NCI-H748 (cell line): Measurements from ENCODE around the gene KRTAP5-8.
"Not testable (repeated sequence)": the region's sequence is repeated elsewhere in the genome, so short reads cannot be mapped to it uniquely, and the experiment has no call there.

Source experiments
- DNase-seq: peaks from one replicate; lab custom pipeline; 2025; ENCODE audit not compliant: unreplicated experiment; lab: John Stamatoyannopoulos, UW

Gene KRTAP5-8

DNA sequence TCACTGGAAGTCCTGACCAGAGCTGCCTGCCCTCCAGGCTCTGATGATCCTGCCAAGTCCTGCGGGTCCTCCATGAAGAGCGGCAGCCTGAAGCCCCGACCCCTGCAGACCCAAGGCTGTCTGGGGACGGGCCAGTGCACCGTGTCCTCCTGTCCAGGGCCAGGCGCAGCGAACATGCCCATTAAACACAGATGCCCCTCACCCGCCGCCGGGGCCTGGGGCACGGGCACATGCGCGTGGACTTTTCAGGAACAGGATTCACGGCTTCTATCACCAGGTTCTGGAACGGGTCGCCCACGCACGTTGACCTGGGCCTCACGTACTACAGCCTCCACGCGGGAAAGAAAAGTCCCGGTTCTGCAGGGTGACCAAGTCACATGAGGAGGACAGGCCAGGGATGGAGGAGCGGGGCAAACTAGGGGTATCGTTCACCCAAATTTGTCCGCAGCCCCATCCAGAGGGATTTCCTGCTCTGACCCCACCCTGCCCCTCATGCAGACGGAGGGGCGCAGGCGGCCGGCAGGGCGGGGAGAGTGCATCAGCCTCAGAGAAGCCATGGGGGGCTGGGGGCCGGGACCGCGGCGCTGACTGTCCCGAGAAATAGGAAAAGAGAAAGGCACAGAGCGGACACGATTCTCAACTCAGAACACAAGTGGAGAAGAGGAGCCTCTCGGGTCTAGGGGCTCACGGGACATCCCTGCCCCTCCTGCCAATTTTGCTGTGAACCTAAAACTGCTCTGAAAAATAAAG is 33.5 kb downstream of the KRTAP5-8 start:
- not testable (repeated sequence) for DNase-seq

DNA sequence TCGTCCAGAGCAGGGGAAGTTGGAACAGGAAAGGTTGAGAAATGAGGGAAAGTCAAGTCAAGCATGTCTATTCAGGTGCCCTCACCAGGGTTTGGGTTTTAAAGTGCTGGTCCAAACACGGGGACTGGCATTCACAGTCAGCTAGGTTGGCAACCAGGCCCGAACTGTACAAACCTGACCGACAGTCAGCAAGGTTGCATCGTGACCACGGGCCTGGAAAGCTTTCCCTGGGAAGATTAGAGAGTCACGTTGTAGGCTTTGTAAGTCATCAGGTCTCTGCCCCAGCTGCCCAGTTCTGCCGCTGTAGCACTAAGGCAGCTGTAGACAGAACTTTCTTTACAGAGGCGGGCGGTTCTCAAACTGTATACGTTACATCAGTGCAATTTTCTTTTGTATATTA is 35.0 kb downstream of the KRTAP5-8 start:
- DNase-seq: no peak

DNA sequence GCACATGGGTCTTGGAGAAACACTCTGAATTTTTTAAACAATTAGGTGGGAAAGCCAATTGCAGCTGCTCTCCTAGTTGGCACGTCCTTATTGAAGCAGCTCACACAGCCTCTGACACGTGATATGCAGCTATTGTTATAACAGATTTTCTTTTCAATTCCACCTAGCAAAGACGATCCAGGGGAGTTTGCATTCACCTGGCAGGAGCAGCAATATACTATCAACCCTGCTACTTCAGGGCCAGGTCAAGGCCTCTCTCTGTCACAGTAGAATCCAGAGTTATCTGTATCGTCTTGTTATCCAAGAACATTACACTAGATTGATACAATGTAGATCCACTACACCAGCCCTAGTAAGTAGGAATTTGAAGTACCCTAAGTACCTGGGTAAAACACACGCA is 36.6 kb downstream of the KRTAP5-8 start:
- peak; percentile 20 for DNase-seq

DNA sequence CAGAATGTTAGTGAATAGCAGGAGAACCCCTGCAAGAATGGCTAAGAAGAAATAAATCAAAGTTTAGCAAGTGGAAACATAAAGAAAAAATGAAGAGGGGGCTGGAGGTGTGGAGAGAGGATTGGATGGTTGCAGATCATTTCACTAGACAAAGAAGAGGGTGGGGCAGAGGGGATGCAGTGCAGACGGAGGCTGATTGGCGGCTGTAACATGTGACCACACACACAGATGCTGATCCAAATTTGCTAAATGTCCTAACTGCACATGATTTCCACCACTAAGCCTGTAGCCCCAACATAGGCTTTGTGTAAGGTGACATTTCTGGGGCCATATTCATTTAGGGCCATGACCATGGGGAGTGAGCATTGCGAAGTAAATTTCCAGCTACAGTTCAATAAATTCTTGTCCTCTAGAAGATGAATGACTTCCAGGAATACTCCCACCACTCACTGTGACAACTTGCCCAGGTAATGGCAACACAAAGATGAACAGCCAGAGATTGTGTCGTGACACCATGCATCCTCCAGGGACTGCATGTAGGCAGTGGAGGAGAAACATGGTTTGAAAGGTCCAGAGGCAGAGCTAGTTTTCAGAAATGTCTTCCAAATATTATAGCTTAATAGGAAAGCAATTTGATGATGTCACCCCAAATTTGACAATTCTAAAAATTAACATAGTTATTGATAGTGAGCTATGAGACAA is 38.0 kb downstream of the KRTAP5-8 start:
- no peak for DNase-seq

DNA sequence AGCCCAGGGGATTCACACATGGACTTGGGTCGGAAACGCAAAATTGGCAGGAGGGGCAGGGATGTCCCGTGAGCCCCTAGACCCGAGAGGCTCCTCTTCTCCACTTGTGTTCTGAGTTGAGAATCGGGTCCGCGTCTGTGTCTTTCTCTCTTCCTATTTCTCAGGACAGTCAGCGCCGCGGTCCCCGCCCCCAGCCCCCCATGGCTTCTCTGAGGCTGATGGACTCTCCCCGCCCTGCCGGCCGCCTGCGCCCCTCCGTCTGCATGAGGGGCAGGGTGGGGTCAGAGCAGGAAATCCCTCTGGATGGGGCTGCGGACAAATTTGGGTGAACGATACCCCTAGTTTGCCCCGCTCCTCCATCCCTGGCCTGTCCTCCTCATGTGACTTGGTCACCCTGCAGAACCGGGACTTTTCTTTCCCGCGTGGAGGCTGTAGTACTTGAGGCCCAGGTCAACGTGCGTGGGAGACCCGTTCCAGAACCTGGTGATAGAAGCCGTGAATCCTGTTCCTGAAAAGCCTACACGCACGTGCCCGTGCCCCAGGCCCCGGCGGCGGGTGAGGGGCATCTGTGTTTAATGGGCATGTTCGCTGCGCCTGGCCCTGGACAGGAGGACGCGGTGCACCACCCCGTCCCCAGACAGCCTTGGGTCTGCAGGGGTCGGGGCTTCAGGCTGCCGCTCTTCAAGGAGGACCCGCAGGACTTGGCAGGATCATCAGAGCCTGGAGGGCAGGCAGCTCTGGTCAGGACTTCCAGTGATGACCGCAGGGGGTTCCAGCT is 39.1 kb downstream of the KRTAP5-8 start:
- DNase-seq: not testable (repeated sequence)

DNA sequence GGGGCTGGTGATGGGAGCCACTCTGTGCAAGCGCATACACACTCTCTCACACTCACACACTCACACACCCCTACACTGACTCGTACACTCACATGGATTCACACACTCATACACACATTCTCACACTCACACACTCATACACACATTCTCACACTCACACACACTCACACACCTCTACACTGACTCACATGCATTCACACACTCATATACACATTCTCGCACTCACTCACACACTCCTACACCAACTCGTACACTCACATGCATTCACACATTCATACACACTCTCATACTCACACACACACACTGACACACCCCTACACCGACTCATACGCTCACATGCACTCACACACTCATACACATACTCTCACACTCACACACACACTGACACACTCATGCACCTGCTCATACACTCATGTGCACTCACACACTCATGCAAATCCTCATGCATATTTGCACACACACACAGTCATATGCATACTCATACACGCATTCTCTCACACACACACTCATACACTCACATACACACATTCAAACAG is 39.7 kb downstream of the KRTAP5-8 start:
- DNase-seq: no peak

DNA sequence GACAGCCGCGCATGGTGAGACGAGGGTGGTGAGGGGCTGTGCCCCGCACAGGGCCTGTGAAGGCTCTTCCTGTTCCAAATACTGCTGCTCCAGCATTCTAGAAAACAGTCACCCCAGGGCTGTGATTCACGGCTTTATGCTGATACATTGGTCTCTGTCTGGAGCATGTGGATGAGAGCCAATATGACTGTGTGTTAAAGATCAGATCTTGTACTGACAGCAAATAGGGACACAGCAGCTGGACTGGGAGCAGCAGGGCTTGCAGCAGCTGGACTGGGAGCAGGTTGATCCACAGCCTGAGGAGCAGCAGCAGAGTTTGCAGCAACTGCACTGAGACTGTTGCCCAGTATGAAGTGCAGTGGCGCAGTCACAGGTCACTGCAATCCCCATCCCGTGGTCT is 41.7 kb downstream of the KRTAP5-8 start:
- not testable (repeated sequence) for DNase-seq

DNA sequence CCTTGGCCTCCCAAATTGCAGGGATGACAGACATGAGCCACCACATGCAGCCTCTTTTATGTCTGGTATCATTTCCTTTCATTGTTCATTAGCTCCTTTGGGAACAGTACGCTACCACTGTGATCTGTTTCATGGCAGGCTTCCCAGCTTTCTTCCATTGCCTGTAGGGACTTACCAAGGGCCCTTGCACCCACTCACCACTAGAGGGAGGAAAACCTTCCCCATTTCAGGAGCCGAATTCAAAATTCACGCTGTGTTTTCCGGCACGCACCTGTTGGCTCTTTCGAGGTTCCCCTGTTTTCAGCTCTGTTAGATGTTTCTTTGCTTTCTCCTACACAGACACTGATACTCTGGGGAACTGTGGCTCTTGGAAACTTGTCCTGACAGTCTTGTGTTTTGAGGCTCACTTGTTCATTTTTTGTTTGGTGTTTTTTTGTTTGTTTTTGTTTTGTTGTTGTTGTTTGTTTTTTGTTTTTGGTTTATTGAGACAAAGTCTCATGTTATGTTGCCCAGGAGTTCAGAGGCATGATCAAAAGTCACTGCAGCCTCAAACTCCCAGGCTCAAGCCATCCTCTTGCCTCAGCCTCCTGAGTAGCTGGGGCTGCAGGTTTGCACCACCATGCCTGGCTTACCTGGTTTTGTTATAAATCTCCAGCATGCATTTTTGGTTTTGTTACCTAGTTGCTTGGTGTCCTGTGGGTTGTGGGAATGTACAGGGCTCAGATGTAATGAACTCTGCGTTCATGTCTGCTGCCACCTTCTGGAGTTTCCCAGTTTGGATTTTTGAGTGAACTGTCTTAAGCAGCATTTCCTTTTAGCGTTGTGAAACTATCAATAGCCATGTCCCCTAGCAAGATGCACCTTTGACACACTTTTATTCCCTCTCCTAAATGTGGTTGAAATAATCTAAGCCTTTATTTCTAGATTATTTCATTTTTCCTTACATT is 42.5 kb downstream of the KRTAP5-8 start:
- DNase-seq: peak; percentile 85

DNA sequence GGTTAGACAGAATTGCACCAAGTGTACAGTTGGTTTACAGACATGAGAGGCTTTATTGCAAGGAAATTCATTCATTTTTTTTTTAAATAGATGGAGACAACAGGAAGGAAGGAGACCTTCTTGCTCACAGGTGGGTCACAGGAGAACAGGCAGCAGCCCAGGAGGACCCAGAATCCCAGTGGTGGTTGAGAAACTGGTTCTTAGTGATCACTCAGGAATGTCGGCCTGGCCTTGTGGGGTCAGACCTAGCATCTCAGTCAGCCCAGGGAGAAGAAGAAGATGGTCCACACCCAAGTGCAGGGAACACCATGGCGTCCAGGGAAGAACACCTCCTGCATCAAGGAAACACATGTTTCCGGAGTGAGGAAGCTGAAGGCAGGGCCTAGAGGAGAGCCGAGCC is 44.0 kb downstream of the KRTAP5-8 start:
- no peak for DNase-seq

DNA sequence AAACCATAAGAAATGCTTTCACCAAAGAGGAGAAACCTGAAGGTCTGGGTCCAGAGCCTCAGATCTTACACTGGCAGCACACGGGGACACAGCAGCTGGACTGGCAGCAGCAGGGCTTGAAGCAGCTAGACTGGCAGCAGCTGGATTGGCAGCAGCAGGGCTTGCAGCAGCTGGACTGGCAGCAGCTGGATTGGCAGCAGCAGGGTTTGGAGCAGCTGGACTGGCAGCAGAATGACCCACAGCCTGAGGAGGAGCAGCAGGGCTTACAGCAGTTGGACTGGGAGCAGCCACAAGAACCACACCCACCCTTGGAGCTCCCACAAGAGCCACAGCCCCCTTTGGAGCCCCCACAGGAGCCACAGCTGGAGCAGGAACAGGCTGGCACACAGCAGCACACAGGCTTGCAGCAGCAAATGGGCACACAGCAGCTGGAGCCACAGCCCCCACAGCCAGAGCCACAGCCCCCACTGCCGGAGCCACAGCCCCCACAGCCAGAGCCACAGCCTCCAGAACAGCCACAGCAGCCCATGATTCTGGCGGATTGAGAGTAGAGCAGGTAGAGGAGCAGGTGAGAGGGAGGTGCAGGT is 44.6 kb downstream of the KRTAP5-8 start, which contains the start of gene KRTAP5-11:
TSS of gene KRTAP5-11 (minus strand) at position 567 of the 587 bp plus-strand sequence. CDS start at position 529, 38 bp downstream.
- no peak for DNase-seq

DNA sequence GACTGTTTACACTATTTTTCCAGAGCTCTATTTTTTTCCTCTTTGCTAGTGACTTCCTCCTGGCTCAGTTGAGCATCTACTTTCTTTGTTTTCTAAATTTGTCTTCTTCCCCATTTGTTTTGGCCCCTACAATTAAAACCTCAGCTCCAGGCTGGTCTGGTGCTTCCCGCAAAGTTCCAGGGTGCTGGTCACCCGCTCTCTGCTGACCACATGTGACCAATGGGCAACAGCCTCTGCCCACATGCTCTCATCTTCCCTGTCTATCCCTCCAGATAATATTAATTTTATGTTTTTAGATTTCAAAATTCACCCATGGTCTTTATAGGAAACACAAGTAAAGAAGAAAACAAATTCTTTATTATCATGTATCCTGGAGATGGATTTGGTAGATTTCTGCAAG is 45.1 kb downstream of the KRTAP5-8 start:
- not testable (repeated sequence) for DNase-seq

DNA sequence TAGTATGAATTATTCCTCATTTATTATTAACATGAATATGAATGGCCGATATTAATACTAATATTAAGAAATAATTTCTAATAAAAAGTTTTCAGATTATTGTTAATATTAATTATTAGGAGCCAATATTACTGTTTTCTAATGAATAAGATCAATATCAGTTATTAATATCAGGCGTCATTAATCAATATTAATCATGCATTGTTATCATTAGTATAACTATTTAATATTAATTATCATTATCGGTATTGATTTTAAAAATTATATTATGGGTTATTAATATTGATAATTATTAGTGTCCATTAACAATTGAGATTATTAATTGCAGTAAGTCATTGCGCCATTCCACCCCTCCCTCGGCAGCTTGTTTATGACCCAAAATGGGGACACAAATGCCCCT is 47.8 kb downstream of the KRTAP5-8 start:
- not testable (repeated sequence) for DNase-seq

DNA sequence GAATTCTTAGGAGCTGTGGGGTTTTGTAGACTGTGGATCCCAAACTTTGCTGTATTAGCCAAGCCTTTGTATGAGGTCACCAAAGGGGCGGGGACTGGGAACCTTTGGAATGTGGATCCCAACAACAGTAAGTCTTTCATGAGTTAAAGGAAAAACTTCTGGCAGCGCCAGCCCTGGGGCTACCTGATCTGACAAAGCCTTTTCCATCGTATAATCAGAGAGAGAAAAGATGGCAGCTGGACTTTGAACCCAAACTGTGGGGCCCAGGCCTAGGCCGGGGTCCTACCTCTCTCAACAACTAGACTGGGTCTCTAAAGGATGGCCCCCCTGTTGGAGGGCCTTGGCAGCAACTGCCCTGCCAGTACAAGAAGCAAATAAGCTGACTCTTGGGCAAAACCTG is 50.5 kb downstream of the KRTAP5-8 start:
- DNase-seq: not testable (repeated sequence)
